ENCODE results near the gene PIK3R4. TPM values are rescaled to one million over a fixed set of nuclear protein-coding genes. Genes with fewer than 3 reads are reported as not detected.

Gene PIK3R4
- total RNA-seq, 1 donor = 41.5 TPM

GRCh38 chr3:130783629-130784028 is 37.0 kb upstream of the PIK3R4 start:
- no peak for DNase-seq (ENCODE audit: low read depth)
- no peak for TF ChIP-seq CTCF (IDR thresholded peaks at IDR 0.05; ENCODE audit: insufficient read depth, low read depth, low read length)
- H3K4me3 ChIP-seq (ENCODE audit: low read depth, low read length) = no peak overlapping the region

GRCh38 chr3:130779486-130779885 is 32.9 kb upstream of the PIK3R4 start:
- TF ChIP-seq CTCF (IDR thresholded peaks at IDR 0.05; ENCODE audit: insufficient read depth, low read depth, low read length) = no peak
- DNase-seq (ENCODE audit: low read depth) = no peak
- no peak overlapping the region for H3K4me3 ChIP-seq (ENCODE audit: low read depth, low read length)

- no peak for TF ChIP-seq CTCF (IDR thresholded peaks at IDR 0.05; ENCODE audit: insufficient read depth, low read depth, low read length)
- H3K4me3 ChIP-seq (ENCODE audit: low read depth, low read length) = no peak overlapping the region
- no peak for DNase-seq (ENCODE audit: low read depth)
Measured at GRCh38 chr3:130779031-130779430, 32.4 kb upstream of the PIK3R4 start.

GRCh38 chr3:130773366-130773765 is 26.7 kb upstream of the PIK3R4 start:
- no peak for TF ChIP-seq CTCF (IDR thresholded peaks at IDR 0.05; ENCODE audit: insufficient read depth, low read depth, low read length)
- H3K4me3 ChIP-seq (ENCODE audit: low read depth, low read length) = no peak overlapping the region
- DNase-seq (ENCODE audit: low read depth) = no peak

- no peak for DNase-seq (ENCODE audit: low read depth)
- H3K4me3 ChIP-seq (ENCODE audit: low read depth, low read length) = no peak overlapping the region
- TF ChIP-seq CTCF (IDR thresholded peaks at IDR 0.05; ENCODE audit: insufficient read depth, low read depth, low read length) = no peak
Measured at GRCh38 chr3:130772129-130772528, 25.5 kb upstream of the PIK3R4 start.

GRCh38 chr3:130770644-130771043 is 24.0 kb upstream of the PIK3R4 start:
- no peak for DNase-seq (ENCODE audit: low read depth)
- no peak for TF ChIP-seq CTCF (IDR thresholded peaks at IDR 0.05; ENCODE audit: insufficient read depth, low read depth, low read length)
- H3K4me3 ChIP-seq (ENCODE audit: low read depth, low read length) = no peak overlapping the region

- TF ChIP-seq CTCF (IDR thresholded peaks at IDR 0.05; ENCODE audit: insufficient read depth, low read depth, low read length) = no peak
- no peak for DNase-seq (ENCODE audit: low read depth)
- H3K4me3 ChIP-seq (ENCODE audit: low read depth, low read length) = no peak overlapping the region
Measured at GRCh38 chr3:130761730-130762311, 15.2 kb upstream of the PIK3R4 start.
